Activated T-cell treated with anti-CD3 and anti-CD28 coated beads, Interleukin-2, amount 50 U/mL, for 48 hours (primary cell): Measurements from ENCODE around the gene MEIS1.

Source experiments
- DNase-seq, 2 experiments: peaks; one replicate each; pipeline ENCODE4 v3.0.0-alpha.2; 2020

Gene MEIS1

GRCh38 chr2:66585587-66585986 lies 150.7 kb downstream of the MEIS1 start:
- no peak for DNase-seq

GRCh38 chr2:66587216-66587615 lies 152.3 kb downstream of the MEIS1 start:
- no peak for DNase-seq

GRCh38 chr2:66594001-66594400 lies 159.1 kb downstream of the MEIS1 start:
- no peak for DNase-seq

- DNase-seq: no peak
Measured at GRCh38 chr2:66595556-66595955, 160.6 kb downstream of the MEIS1 start.

- no peak for DNase-seq
Measured at GRCh38 chr2:66596256-66596655, 161.3 kb downstream of the MEIS1 start.

GRCh38 chr2:66601624-66602023 lies 166.7 kb downstream of the MEIS1 start:
- no peak for DNase-seq

- no peak for DNase-seq
Measured at GRCh38 chr2:66602341-66602740, 167.4 kb downstream of the MEIS1 start.

GRCh38 chr2:66604326-66604725 lies 169.4 kb downstream of the MEIS1 start:
- no peak for DNase-seq

- no peak for DNase-seq
Measured at GRCh38 chr2:66604976-66605375, 170.1 kb downstream of the MEIS1 start.

GRCh38 chr2:66607152-66607551 lies 172.2 kb downstream of the MEIS1 start:
- no peak for DNase-seq
